ENCODE results near the gene SYPL1.

Gene SYPL1

GRCh38 chr7:106112118-106112971 lies at the start of gene SYPL1:
Gene SYPL1 (minus strand): TSS chr7:106112312. CDS start chr7:106112208, 104 bp downstream.
- TF ChIP-seq MAX (IDR thresholded peaks at IDR 0.05) (peak; percentile 56), TAF1 (IDR thresholded peaks at IDR 0.05; ENCODE audit: low read depth) (peak; percentile 53; the same call in 1 of the 2 replicates), ZBTB7A (IDR thresholded peaks at IDR 0.05; ENCODE audit: low read depth) (no peak), EP300 (IDR thresholded peaks at IDR 0.05; ENCODE audit: borderline replicate concordance) (no peak), YY1 (IDR thresholded peaks at IDR 0.05; ENCODE audit: low read depth) (peak; percentile 83), TCF12 (IDR thresholded peaks at IDR 0.05; ENCODE audit: low read depth) (no peak), EGR1 (IDR thresholded peaks at IDR 0.05) (peak; percentile 46; the same call in 1 of the 2 replicates), CEBPB (IDR thresholded peaks at IDR 0.05) (no peak), FOXM1 (IDR thresholded peaks at IDR 0.05; ENCODE audit: borderline replicate concordance, low read depth) (no peak), RAD21 (IDR thresholded peaks at IDR 0.05; ENCODE audit: low read depth) (no peak), TEAD4 (IDR thresholded peaks at IDR 0.05) (no peak), USF1 (IDR thresholded peaks at IDR 0.05) (no peak; the same call in 1 of the 2 replicates)

- TF ChIP-seq EP300 (IDR thresholded peaks at IDR 0.05; ENCODE audit: borderline replicate concordance) (no peak), FOXM1 (IDR thresholded peaks at IDR 0.05; ENCODE audit: borderline replicate concordance, low read depth) (no peak), EGR1 (IDR thresholded peaks at IDR 0.05) (no peak), RAD21 (IDR thresholded peaks at IDR 0.05; ENCODE audit: low read depth) (no peak), TEAD4 (IDR thresholded peaks at IDR 0.05) (no peak), ZBTB7A (IDR thresholded peaks at IDR 0.05; ENCODE audit: low read depth) (no peak), CREB1 (IDR thresholded peaks at IDR 0.05; ENCODE audit: low read depth) (no peak), YY1 (IDR thresholded peaks at IDR 0.05; ENCODE audit: low read depth) (no peak), USF1 (IDR thresholded peaks at IDR 0.05) (no peak), NFIC (IDR thresholded peaks at IDR 0.05) (no peak), REST (IDR thresholded peaks at IDR 0.05; ENCODE audit: low read depth) (no peak), TCF12 (IDR thresholded peaks at IDR 0.05; ENCODE audit: low read depth) (no peak), MAX (IDR thresholded peaks at IDR 0.05) (no peak), TAF1 (IDR thresholded peaks at IDR 0.05; ENCODE audit: low read depth) (no peak), CEBPB (IDR thresholded peaks at IDR 0.05) (no peak)
These were observed 42.9 kb upstream of the SYPL1 start for GRCh38 chr7:106155027-106155426.

GRCh38 chr7:106153891-106154449 lies 41.9 kb upstream of the SYPL1 start:
- TF ChIP-seq RAD21 (IDR thresholded peaks at IDR 0.05; ENCODE audit: low read depth): peak; percentile 99
- no peak for TF ChIP-seq MAX (IDR thresholded peaks at IDR 0.05)
- no peak for TF ChIP-seq EP300 (IDR thresholded peaks at IDR 0.05; ENCODE audit: borderline replicate concordance)
- TF ChIP-seq USF1 (IDR thresholded peaks at IDR 0.05): no peak
- no peak for TF ChIP-seq ZBTB7A (IDR thresholded peaks at IDR 0.05; ENCODE audit: low read depth)
- TF ChIP-seq TEAD4 (IDR thresholded peaks at IDR 0.05): peak; percentile 64
- TF ChIP-seq YY1 (IDR thresholded peaks at IDR 0.05; ENCODE audit: low read depth): no peak

- TF ChIP-seq REST (IDR thresholded peaks at IDR 0.05; ENCODE audit: low read depth) (no peak), CREB1 (IDR thresholded peaks at IDR 0.05; ENCODE audit: low read depth) (no peak), ZBTB7A (IDR thresholded peaks at IDR 0.05; ENCODE audit: low read depth) (no peak), TAF1 (IDR thresholded peaks at IDR 0.05; ENCODE audit: low read depth) (no peak), NFIC (IDR thresholded peaks at IDR 0.05) (no peak), CEBPB (IDR thresholded peaks at IDR 0.05) (no peak), RAD21 (IDR thresholded peaks at IDR 0.05; ENCODE audit: low read depth) (no peak), FOXM1 (IDR thresholded peaks at IDR 0.05; ENCODE audit: borderline replicate concordance, low read depth) (no peak), TCF12 (IDR thresholded peaks at IDR 0.05; ENCODE audit: low read depth) (no peak), EP300 (IDR thresholded peaks at IDR 0.05; ENCODE audit: borderline replicate concordance) (no peak), USF1 (IDR thresholded peaks at IDR 0.05) (no peak), TEAD4 (IDR thresholded peaks at IDR 0.05) (no peak), EGR1 (IDR thresholded peaks at IDR 0.05) (no peak), YY1 (IDR thresholded peaks at IDR 0.05; ENCODE audit: low read depth) (no peak), MAX (IDR thresholded peaks at IDR 0.05) (no peak)
These were observed 40.2 kb upstream of the SYPL1 start for GRCh38 chr7:106152313-106152665.

Data from Ishikawa (cell line).